HG03280 (cell line): ENCODE measurements around the gene ZNF76.

Source experiments
- ATAC-seq: cut with Tn5 transposase; IDR thresholded peaks from one replicate; pipeline ENCODE4 v1.9.1; 2021; ENCODE audit warnings: mild to moderate bottlenecking, moderate library complexity; ENCODE audit not compliant: unreplicated experiment

Gene ZNF76

DNA sequence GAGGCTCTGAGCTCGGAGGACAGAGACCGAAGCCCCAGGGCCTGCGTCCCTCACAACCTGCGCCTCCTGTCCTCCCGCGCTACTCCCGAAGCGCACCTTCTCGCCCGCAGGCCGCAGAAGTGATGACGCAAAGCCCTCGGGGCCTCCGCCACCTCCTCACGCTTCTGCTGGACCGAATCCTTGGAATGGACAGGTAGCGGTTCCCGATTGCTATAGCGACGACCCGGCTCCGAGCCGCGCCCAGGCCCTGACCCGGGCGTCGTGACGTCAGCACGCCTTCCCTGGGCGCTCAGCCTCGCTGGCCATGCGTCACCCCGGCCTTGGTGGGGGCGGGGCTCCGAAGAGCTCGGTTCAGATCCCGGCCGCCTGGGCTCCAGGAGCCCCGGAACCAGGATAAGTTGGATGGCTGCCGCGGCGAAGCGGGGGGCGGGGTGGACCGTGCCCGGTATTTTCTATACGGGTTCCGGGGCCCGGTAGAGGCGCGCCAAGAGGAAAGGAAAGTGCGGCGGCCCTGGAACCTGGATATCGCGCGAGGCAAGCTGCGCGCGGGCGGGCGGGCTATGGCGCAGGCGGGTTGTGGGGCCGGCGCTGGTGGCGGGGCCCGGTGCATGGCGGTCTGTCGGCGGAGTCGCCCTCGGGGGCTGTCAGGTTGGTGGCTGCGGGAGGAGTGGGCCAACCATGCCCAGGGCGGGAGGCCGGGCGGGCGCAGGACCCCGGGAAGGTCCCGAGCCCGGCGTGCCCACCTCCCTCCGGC lies at the start of gene ZNF76:
ZNF76 (plus strand) TSS at position 542 of the 754 bp plus-strand sequence. CDS start 21,417 bp downstream, outside the sequence.
- peak; percentile 87 for ATAC-seq

DNA sequence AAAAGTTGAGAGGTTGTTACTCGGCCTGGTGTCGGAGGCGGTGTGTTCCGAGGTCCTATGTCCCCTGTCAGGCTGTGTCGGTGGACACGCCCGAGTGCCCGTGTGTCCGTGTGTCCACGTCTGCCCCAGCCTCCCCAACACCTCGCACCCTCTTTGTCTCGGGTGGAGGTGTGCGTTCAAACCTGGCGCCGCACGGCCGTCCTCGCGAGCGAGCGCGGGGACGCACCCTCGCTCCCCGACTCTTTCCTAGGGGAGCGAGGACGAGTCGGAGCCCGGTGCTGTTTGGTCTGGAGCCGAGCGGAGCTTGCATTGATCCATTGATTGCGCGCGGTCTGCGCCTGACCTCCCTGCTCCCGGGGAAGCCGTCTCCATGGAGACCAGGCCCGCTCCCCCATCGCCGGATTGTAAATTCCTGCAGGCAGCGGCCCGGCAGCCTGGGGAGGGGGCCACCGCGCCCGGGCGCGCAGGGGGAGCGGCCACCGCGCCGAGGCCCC lies 46.2 kb upstream of the ZNF76 start:
- ATAC-seq = no peak

DNA sequence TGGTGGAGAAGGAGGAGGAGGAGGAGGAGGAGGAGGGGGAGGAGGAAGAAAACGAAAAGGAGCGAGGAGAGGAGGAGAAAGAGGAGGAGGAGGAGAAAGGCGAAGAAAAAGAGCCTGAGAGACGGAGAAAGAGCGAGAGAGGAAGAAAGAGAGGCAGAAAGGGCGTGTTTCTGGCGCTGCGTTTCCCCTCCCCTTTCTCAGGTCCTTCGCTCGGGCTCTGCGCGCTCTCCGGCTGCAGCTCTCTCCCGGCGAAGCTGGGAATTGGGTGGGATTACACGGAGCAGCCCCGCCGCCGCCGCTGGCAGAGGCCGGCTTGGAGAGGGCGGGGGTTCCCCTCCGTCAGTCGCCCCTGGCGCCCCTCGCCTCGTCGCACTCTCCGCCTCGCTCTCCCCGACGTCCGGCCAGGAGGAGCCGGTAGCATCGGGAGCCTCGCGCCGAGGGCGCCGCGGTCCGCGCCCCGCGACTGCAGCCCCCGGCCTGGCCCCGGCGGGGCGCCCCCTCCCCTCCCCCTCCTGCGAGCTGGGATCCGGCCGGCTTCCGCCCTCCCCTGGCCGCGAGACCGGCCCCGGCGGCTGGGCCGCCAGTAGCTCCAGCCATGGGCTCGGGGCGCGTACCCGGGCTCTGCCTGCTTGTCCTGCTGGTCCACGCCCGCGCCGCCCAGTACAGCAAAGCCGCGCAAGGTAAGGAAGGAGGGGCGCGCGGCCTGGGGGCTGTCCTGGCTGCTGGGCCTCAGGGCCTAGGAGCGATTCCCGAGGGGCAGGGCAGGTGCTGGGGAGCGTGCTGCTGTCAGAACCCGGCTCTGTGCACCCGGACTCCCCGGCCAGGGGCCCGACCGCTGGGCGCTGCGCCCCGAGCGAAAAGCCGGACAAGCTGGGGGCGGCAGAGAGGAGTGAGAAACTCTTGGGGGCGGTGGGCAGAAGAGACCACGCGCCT lies 45.4 kb upstream of the ZNF76 start, which contains the start of gene SCUBE3:
SCUBE3 (plus strand) TSS at position 133 of the 933 bp plus-strand sequence; CDS start at position 596, 463 bp downstream.
- no peak for ATAC-seq

DNA sequence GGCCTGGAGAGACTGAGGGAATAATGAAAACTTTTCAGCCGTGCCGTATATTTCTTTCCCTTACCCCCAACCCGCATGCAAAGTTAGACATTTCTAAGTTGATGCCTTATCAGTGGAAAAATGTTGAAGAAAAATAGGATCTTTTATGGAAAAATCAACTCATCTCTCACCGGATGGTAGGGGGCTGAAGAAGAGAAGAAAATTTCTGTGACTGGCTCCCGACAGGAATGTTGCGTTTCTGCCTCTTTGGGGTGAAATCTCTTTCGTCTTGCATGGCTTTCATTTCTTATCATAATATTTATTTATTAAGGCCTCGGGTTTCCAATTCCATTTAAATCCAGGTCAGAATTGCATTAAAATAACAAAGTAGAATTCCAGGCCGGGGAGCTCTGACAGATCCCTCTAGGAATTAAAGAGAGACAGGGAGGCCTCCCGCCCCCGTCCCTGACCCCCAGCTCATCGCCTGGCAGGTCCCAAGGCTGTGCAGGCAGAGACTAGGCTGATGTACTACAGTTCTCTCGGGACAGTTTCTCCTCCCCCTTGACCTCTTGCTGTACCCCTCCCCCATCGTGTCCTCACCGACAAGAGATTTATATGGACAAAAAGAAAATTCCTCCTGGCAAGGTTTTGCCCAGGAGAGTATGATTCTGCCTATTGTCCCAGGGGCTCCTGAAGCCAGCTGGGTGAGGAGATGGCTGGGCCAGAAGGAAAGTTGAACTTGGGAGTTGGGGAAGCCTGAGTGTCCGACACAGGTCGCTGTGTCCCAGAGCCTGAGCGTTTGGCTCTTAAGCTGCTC lies 44.5 kb upstream of the ZNF76 start:
- no peak for ATAC-seq

DNA sequence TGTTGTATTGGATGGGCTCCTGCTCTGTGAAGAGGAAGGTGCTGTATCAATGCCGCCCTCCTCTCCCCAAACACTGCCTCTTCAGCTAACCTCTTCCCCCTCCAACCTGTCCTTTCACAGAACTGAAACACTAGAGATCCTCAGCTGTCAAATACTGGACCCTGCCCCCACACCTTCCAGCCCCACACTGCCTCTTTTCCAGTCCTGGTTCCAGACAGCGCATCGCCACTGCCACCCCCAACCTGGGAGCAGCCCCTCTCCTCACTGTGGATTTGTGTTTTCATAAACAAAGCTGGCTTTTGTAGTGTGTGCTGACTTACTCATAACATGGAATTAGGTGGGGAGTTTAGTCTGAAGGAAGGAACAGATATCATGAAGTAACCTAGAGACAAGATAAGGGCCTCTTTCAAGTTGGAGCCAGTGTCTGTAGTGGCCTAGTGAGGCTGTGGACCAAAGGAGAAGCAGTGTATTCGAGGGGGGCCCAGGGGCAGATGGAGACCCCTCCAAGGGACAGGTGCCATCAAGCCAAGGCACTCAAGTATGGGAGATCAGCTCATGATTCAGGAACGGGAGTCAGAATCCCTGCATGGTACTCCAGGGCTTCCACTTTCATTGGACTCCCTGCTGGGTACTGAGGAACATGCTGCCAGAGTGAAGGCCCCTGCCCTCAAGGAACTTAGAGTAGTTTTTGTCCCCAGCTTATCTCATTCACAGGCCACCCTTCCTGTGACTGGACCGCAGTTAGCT lies 43.7 kb upstream of the ZNF76 start:
- no peak for ATAC-seq

DNA sequence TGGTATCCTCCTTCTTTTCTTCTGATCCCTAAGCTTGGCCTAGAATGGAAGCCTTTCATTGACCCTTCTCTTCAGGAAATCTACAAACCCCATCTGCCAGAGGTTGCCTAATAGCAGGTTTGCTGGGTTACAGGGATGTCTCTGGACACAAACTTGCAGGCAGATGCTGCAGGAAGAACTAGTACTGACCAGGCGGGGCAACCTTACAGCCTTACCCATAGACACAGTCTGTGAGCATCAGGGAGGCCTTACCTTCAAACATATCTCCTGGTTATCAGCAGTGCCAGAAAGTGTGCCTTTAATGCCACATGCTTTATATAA lies 43.2 kb upstream of the ZNF76 start:
- ATAC-seq = no peak

DNA sequence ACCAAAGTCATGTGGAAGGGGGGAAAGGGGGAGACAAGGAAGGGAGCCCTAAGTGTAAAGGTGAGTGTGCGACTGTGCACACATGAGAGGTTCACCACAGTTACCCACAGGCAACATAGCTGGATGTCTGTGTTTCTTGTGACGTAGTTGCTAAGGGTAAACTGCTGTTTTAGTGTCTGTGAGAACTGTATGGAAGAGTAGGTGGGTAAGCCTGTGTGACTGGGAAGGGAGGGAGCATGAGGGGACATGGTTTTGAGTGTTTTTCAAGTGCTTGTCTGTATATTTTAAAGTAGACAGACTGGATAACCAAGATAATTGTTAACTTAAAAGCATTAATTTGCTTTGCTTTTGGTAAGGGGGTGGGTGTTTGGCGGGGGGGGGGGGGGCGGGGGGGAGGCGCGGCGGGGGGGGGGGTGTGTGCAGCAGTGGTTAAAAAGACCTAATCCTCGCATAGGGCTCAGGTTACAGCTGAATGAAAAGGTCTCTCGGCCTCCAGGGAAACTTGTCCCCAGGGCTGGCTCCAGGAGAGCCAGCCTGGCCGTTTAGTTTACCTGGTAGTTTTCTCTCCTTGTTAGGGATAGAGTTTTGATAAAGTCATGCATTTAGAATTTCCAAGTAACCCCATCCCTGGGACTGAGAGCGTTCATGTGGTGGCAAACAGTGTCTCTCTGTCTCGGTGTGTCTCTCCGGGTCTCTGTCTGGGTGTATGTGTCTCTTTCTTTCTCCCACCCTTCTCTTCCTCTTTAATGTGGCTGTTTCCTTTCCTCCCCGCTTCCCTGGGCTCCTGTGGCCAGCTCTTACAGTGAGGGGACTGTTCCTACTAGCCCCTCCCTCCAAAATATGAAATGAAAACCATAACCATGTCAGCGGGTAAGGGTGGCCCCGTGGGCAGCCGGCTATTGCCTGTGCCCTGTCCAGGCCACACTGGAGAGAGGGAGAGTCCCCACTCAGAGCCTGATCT lies 42.4 kb upstream of the ZNF76 start:
- ATAC-seq = no peak

DNA sequence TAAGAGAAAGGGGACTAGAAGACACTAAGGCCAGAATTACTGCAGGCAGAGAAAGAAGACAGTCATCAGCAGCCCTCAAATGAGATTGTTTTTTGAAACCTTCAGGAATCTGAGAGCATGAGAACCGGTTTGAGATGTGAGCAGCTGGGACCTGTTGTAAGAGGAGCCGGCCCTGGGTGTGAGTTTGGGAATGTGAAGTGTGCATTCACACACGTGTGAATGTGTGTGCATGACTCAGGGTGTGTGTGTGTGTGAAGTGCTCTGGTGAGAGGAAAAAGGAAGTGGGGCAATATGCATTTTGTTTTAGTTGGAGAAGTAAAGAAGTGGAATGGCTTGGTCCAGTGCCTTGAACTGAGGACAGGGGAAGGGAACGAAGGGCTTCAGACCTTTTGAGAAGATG lies 41.5 kb upstream of the ZNF76 start:
- no peak for ATAC-seq

DNA sequence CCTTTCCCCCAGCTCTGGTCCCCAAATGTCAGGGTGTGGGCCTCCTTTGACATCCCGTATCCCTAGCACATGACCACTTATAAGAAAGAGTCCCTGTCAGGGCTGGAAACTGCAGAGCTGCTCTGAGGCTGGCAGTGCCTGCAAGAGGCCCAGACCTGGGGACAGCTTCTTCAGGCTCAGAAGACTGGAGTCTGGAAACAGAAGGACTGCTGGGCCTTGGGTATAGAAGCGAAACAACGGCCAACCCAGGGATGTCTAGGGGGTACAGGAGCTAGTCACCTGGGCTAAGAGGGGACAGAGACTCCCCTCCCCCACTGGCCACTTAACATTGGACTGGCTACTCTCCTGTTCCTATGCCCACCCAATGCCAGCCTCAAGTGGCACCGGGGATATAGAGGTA lies 41.1 kb upstream of the ZNF76 start:
- no peak for ATAC-seq

DNA sequence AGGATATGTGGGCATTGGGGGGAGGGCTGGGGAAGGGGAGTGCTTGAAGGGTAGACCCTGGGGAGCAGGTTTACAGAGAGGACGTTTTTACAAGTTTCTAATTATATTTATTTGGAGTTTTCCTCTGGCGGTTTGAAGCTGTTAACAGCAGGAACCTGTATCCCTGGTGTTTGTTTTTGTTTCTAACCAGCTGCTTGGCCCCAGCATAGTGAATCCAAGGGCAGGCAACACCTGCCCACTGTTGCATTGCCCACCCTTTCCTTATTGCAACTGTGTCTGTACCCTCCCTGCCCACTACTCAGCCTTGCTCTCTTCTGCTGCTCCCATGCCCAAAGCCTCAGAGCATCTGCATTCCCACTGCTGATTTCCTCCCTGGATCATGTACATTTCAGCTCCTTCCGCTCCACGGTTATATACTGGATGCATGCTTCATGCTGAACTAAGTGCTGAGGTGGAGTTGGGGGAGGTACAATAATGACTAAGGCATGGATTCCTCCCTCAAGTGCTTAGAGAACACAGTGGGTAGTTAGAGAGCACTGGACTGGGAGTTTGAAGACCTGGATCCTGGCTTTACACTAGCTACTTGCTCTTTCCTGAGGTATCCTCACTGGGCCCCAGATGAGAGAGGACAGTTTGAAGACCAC lies 39.7 kb upstream of the ZNF76 start:
- ATAC-seq = no peak

DNA sequence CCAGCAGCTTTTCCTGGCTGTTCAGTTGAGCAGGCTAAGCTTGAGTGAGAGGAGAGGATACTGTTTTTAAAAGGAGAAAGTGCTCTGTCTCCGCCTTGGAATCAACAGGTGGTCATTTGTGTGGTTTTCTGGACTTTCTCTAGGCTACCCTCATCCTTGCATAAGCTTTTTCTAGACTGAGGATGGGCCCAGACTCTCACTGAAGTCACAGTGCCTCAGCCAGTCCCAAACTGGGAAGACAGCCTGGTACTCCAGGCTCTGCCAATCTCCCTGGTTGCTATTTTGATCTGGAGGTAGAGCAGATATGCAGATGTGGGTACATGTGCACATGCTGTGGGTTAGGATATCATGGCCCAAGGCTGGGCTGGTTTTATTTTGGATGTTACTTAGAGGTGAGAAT lies 38.8 kb upstream of the ZNF76 start:
- no peak for ATAC-seq

DNA sequence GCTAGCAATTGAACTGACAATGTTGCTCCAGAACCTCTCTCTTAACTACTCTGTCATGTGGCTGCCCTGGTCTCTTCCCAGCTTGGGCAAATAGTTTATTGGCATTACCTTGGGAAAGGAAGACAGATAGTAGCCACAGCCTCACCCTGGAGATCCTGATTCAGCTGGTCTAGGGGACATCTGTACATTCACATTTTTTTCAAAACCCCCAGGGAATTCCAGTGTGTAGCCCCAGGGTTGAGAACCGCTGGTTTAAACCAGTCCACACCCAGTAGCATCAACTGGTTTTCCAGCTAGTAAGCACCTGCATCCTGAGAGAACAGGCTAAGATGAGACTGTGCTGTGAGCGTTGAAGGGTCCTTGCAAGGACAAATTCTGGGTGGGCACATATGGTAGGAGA lies 36.1 kb upstream of the ZNF76 start:
- ATAC-seq = no peak

DNA sequence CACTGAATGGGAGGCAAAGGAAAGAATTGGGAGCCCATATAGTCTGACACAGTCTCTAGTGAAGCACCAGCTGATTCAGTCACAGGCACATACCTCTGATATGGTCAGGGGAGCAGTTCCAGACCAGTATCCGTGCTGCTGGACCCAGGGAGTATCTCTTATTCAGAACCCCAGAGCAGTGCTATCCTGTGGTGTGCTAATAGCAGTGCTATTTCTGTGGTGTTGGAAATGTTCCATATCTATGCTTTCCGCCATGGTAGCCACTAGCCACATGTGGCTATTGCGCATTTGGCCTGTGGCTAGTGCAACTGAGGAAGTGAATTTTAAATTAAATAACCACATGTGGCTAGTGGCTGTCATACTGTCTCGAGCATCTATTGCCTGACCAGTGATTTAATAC lies 34.8 kb upstream of the ZNF76 start:
- no peak for ATAC-seq

DNA sequence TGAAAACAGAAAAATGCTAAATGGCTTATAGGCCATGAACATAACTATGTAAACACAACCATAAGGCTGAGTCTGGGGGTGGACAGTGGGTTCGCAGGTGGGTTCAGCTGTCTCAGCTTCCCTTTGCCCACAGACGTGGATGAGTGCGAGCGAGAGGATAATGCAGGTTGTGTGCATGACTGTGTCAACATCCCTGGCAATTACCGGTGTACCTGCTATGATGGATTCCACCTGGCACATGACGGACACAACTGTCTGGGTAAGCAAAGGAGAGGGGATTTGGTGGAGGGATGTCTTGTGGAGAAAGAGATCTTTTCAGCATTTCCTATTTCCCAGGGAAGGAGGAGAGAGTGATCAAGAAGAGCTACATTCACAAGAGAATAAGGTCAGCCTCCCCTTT lies 31.1 kb upstream of the ZNF76 start:
- no peak for ATAC-seq

DNA sequence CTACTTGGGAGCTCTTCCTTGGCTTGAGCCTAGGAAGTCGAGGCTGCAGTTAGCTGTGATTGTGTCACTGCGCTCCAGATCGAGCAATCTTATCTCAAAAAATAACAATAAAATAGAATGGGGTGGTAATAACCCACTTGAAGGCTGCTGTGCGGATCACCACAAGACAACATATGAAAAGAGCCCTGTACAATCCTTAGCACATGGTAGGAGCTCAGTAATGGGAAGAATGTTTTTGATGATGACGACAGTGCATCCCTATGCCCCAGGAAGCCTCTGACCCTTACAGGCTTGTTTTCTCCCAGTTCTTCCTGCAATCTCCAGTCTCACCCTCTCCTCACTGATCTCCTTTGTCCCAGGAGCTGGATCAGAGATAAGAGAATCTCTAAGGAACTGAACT lies 30.2 kb upstream of the ZNF76 start:
- no peak for ATAC-seq

DNA sequence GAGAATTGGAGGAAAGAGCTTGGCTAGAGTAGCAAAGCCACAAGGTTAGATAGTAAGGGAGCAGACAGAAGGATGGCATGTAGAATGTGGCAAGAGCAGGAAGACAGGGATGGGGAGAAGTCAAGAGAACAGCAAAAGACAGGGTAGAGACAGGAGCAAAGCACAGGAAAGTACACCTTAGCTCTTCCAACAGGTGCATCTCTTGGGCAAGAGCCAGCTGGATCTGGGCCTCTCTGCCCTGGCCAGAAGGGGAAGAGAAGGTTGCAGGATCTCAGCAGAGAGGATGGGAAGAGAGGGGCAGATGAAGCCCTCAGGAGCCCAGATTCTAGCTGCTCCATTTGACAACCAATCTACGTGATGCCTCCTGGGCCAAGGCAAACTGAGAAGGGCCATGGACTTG lies 29.0 kb upstream of the ZNF76 start:
- no peak for ATAC-seq

DNA sequence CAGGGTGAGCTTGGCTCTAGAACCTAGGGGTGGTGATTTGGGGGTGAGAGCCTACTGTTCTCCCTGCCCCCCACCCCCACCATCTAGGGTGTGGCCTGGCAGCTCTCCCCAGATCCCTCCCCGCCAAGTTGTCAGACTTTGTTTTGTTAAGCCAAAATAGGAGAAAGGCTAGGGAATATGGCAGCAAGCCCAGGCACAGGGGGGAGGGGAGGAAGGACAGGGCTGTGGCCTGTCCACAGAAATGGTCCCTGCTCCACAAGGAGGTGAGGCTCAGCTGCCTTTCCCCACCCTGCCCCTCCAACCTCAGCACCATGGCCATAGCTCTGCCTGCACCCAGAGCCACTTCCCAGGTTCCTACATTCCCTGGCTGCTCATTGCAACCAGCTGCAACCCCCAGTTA lies 28.6 kb upstream of the ZNF76 start:
- ATAC-seq = no peak

DNA sequence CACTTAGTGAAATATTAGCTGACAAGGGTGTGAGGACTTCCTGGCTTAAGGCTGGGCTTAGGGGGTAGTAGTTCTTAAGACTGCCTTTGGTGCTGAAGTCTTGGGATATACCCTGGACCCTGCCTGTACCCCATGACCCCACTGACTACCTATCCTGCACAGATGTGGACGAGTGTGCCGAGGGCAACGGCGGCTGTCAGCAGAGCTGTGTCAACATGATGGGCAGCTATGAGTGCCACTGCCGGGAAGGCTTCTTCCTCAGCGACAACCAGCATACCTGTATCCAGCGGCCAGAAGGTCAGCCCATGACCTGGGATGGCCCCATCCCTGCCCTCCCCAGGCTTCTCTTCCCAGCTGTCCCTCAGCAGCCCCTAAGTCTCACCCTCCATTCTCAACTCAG lies 28.0 kb upstream of the ZNF76 start:
- no peak for ATAC-seq

DNA sequence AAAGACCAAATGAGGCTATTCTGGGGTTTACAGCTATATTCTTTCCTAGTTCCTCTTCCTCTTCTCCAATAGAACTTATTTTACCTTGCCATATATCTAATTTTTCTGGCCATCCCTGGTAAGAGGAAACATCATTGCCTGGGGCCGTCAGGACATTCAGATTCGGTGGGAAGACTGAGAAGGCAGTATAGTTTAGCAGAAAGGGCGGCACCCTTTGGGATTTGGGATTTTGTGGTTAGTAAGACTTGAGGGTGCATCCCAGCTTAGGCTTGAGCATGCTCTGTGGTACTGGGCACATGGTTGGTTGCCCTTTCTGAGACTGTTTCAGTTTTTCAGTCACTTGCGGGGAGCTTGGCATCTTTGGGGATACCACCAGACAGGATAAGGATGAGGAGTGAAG lies 24.6 kb upstream of the ZNF76 start:
- ATAC-seq = no peak
